ENCODE data around the gene DOCK3.

DNA sequence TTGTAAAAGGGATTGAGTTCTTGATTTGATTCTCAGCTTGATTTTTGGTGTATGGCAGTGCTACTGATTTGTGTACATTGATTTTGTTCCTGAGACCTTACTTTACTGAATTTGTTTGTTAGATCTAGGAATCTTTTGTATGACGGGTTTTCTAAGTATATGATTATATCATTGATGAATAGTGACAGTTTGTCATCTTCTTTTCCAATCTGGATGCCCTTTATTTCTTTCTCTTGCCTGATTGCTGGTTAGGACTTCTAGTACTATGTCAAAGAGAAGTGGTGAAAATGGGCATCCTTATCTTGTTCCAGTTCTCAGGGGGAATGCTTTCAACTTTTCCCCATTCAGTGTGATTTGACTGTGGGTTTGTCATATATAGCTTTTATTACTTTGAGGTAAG lies 103.0 kb downstream of the DOCK3 start:
- TF ChIP-seq, protein P1, sequence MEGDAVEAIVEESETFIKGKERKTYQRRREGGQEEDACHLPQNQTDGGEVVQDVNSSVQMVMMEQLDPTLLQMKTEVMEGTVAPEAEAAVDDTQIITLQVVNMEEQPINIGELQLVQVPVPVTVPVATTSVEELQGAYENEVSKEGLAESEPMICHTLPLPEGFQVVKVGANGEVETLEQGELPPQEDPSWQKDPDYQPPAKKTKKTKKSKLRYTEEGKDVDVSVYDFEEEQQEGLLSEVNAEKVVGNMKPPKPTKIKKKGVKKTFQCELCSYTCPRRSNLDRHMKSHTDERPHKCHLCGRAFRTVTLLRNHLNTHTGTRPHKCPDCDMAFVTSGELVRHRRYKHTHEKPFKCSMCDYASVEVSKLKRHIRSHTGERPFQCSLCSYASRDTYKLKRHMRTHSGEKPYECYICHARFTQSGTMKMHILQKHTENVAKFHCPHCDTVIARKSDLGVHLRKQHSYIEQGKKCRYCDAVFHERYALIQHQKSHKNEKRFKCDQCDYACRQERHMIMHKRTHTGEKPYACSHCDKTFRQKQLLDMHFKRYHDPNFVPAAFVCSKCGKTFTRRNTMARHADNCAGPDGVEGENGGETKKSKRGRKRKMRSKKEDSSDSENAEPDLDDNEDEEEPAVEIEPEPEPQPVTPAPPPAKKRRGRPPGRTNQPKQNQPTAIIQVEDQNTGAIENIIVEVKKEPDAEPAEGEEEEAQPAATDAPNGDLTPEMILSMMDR (conservative IDR thresholded peaks at IDR 0.05; ENCODE audit: low read depth, low read length) = no peak
- TF ChIP-seq EZH2 (IDR thresholded peaks at IDR 0.05; ENCODE audit: borderline replicate concordance, low read depth, low read length, poor library complexity, severe bottlenecking) = no peak
